ENCODE measurements around the gene GRK7.

- no peak for TF ChIP-seq CTCF (IDR thresholded peaks at IDR 0.05; ENCODE audit: insufficient read depth, low read length, poor library complexity, severe bottlenecking)
- no peak for TF ChIP-seq EZH2phosphoT487 (conservative IDR thresholded peaks at IDR 0.05; ENCODE audit: low read length)
Measured at GRCh38 chr3:141773676-141774075, 10.5 kb downstream of the GRK7 start.

Measured in SU-DHL-6 (cell line).